K562 (cell line): Measurements from ENCODE around the gene POGZ. TPM values are rescaled to one million over a fixed set of nuclear protein-coding genes. Genes with fewer than 3 reads are reported as not detected.
A peak's percentile ranks its signal among the peaks of the same experiment; 100 is the strongest.

Source experiments
- ATF7 ChIP-seq: fragments of 450-650 bp; IDR thresholded peaks from 2 replicates; pipeline ENCODE4 v1.7.1; 2014; ENCODE audit warnings: mild to moderate bottlenecking, moderate library complexity
- CBFB ChIP-seq: sonication (generic); formaldehyde crosslinking; IDR thresholded peaks from 2 replicates; pipeline ENCODE4 v1.4.0; 2020; ENCODE audit warnings: mild to moderate bottlenecking, missing genetic modification reagents
- CEBPB ChIP-seq: fragments of 450-650 bp; IDR thresholded peaks from 2 replicates; pipeline ENCODE4 v1.6.1; 2016; ENCODE audit warnings: missing genetic modification characterization, missing compliant biosample characterization
- CREB5 ChIP-seq: fragments of 250-450 bp; sonication (Bioruptor Pico); IDR thresholded peaks from 2 replicates; pipeline ENCODE4 v1.5.0; 2020; ENCODE audit warnings: mild to moderate bottlenecking
- CTBP1 ChIP-seq: fragments of 450-650 bp; IDR thresholded peaks from 2 replicates; pipeline ENCODE4 v1.6.1; 2016; ENCODE audit warnings: borderline replicate concordance
- ETV1 ChIP-seq: fragments of 450-650 bp; conservative IDR thresholded peaks from 2 replicates; pipeline ENCODE4 v1.6.1; 2016; ENCODE audit warnings: missing genetic modification characterization, control low read depth, low read depth, missing compliant biosample characterization
- HLTF ChIP-seq: fragments of 450-650 bp; IDR thresholded peaks from 2 replicates; pipeline ENCODE4 v1.6.1; 2016
- MED1 ChIP-seq: sonication (generic); formaldehyde crosslinking; IDR thresholded peaks from 2 replicates; pipeline ENCODE4 v1.8.1; 2023; ENCODE audit warnings: missing genetic modification reagents, borderline replicate concordance
- NCOR1 ChIP-seq: fragments of 450-650 bp; IDR thresholded peaks from 2 replicates; pipeline ENCODE4 v1.6.1; 2016; ENCODE audit warnings: mild to moderate bottlenecking, moderate library complexity
- NEUROD1 ChIP-seq: fragments of 150-350 bp; IDR thresholded peaks from 2 replicates; pipeline ENCODE4 v1.6.1; 2014; ENCODE audit warnings: borderline replicate concordance, low read length, low read depth; ENCODE audit not compliant: partially characterized antibody
- NR3C1 ChIP-seq: sonication (generic); formaldehyde crosslinking; IDR thresholded peaks from 2 replicates; pipeline ENCODE4 v1.8.1; 2022; ENCODE audit warnings: missing genetic modification reagents
- NUFIP1 ChIP-seq: fragments of 450-650 bp; IDR thresholded peaks from 2 replicates; pipeline ENCODE4 v1.6.1; 2018; ENCODE audit not compliant: partially characterized antibody
- SIN3A ChIP-seq, 2 experiments: fragments of 150-350 bp in 1 of 2; IDR thresholded peaks; 2 replicates each; pipeline ENCODE4 v1.6.1; 2011 to 2016; ENCODE audit warnings: borderline replicate concordance in 2 of 2, low read depth in 2 of 2, low read length in 2 of 2, mild to moderate bottlenecking in 2 of 2, moderate library complexity in 2 of 2; ENCODE audit not compliant: control insufficient read depth in 1 of 2
- SMARCA4 ChIP-seq: fragments of 450-650 bp; IDR thresholded peaks from 2 replicates; pipeline ENCODE4 v1.6.1; 2016
- ZC3H8 ChIP-seq: fragments of 450-650 bp; IDR thresholded peaks from 2 replicates; pipeline ENCODE4 v1.6.1; 2017
- ZNF140 ChIP-seq: fragments of 250-450 bp; sonication (Bioruptor Pico); IDR thresholded peaks from 2 replicates; pipeline ENCODE4 v1.8.0; 2021; ENCODE audit warnings: moderate library complexity, mild to moderate bottlenecking, inconsistent platforms
- ZNF174 ChIP-seq: fragments of 250-450 bp; sonication (Bioruptor Pico); IDR thresholded peaks from 2 replicates; pipeline ENCODE4 v1.4.0; 2020; ENCODE audit warnings: mild to moderate bottlenecking
- polyA plus RNA-seq, 8 experiments: library from polyadenylated mRNA; depleted of rRNA in 4 of 8; stranded (reverse) in 5 of 8; unstranded in 3 of 8; fragments of >200 nt; fragmentation: Nextera tagmentation in 2 of 8; fragmentation: Illumina TruSeq in 1 of 8; extraction: Ambion mirVana in 2 of 8; extraction: Trizol in 1 of 8; gene quantifications; 2 replicates each; pipeline versions ENCODE4 v1.2.1 to v1.2.3, GENCODE V29; 2011 to 2014; ENCODE audit warnings: inconsistent platforms in 1 of 8, missing spikeins in 1 of 8
- total RNA-seq, 7 experiments: library from RNA; depleted of rRNA in 6 of 7; stranded (reverse); fragments of >200 nt in 6 of 7; fragmentation: Illumina TruSeq in 2 of 7; extraction: Trizol in 2 of 7; gene quantifications; 2 replicates each; pipeline versions ENCODE4 v1.2.1 to v1.2.3, GENCODE V29; 2011 to 2021; ENCODE audit warnings: low replicate concordance in 1 of 7
- TF ChIP-seq, protein P1 (sequence below): fragments of 250-450 bp; sonication (Bioruptor Pico); IDR thresholded peaks from 2 replicates; pipeline ENCODE4 v1.5.0; 2021; ENCODE audit warnings: mild to moderate bottlenecking, borderline replicate concordance
- TF ChIP-seq, protein P2 (sequence below), 2 experiments: fragments of 450-650 bp; formaldehyde crosslinking in 1 of 2; IDR thresholded peaks; 2 replicates each; pipeline versions ENCODE4 v1.4.0 to v1.6.1; 2014 to 2020; ENCODE audit warnings: mild to moderate bottlenecking in 2 of 2, borderline replicate concordance in 1 of 2, low read depth in 1 of 2

Gene POGZ
- total and polyA plus RNA-seq, 9 of the 15 experiments (the other 6 are each of a cell fraction or from before 2014, with no cell fraction given): 9.4 to 40.6 (median 21.6) TPM

DNA sequence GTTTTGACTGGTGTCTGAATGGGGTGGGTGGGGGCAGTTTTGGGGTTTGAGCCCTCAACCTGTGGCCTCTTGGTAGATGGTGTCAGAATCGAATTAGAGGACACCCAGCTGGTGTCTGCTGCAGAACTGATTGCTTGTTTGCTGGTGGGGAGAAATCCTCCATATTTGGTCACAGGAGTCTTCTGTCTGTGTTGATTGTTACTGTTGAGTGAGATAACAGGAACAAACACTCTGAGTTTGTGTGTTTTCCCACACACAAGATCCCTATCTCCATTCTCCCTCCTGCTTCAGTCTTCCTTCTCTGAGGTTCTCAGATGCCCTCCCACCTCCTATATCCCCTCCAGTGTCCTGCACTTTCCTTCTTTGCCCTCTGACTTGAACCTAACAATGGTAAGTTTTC, 32.8 kb upstream of the POGZ start (continued):
- TF ChIP-seq CBFB (CRISPR knock-in tag) (no peak), CREB5 (CRISPR knock-in tag) (no peak), SIN3A (IDR thresholded peaks at IDR 0.05; ENCODE audit: borderline replicate concordance in 2 of 2, control insufficient read depth in 1 of 2, low read depth in 2 of 2, low read length in 2 of 2) (no peak), ZC3H8 (no peak), CTBP1 (peak; percentile 56; the same call in 1 of the 2 replicates), ZNF174 (CRISPR knock-in tag) (no peak), NCOR1 (peak; percentile 56; the same call in 1 of the 2 replicates), ZNF140 (CRISPR knock-in tag) (no peak), MED1 (CRISPR knock-in tag) (no peak), CEBPB (tag) (no peak), NEUROD1 (no peak), ETV1 (no peak), SMARCA4 (peak; percentile 48; the same call in 1 of the 2 replicates), NR3C1 (CRISPR knock-in tag) (no peak), HLTF (no peak), NUFIP1 (no peak), ATF7 (peak; percentile 47)
- TF ChIP-seq, protein P1, sequence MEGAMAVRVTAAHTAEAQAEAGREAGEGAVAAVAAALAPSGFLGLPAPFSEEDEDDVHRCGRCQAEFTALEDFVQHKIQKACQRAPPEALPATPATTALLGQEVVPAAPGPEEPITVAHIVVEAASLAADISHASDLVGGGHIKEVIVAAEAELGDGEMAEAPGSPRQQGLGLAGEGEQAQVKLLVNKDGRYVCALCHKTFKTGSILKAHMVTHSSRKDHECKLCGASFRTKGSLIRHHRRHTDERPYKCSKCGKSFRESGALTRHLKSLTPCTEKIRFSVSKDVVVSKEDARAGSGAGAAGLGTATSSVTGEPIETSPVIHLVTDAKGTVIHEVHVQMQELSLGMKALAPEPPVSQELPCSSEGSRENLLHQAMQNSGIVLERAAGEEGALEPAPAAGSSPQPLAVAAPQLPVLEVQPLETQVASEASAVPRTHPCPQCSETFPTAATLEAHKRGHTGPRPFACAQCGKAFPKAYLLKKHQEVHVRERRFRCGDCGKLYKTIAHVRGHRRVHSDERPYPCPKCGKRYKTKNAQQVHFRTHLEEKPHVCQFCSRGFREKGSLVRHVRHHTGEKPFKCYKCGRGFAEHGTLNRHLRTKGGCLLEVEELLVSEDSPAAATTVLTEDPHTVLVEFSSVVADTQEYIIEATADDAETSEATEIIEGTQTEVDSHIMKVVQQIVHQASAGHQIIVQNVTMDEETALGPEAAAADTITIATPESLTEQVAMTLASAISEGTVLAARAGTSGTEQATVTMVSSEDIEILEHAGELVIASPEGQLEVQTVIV (CRISPR knock-in tag): no peak
- TF ChIP-seq, protein P2, sequence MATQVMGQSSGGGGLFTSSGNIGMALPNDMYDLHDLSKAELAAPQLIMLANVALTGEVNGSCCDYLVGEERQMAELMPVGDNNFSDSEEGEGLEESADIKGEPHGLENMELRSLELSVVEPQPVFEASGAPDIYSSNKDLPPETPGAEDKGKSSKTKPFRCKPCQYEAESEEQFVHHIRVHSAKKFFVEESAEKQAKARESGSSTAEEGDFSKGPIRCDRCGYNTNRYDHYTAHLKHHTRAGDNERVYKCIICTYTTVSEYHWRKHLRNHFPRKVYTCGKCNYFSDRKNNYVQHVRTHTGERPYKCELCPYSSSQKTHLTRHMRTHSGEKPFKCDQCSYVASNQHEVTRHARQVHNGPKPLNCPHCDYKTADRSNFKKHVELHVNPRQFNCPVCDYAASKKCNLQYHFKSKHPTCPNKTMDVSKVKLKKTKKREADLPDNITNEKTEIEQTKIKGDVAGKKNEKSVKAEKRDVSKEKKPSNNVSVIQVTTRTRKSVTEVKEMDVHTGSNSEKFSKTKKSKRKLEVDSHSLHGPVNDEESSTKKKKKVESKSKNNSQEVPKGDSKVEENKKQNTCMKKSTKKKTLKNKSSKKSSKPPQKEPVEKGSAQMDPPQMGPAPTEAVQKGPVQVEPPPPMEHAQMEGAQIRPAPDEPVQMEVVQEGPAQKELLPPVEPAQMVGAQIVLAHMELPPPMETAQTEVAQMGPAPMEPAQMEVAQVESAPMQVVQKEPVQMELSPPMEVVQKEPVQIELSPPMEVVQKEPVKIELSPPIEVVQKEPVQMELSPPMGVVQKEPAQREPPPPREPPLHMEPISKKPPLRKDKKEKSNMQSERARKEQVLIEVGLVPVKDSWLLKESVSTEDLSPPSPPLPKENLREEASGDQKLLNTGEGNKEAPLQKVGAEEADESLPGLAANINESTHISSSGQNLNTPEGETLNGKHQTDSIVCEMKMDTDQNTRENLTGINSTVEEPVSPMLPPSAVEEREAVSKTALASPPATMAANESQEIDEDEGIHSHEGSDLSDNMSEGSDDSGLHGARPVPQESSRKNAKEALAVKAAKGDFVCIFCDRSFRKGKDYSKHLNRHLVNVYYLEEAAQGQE (IDR thresholded peaks at IDR 0.05; ENCODE audit: borderline replicate concordance): no peak
- TF ChIP-seq, protein P2 (CRISPR knock-in tag; IDR thresholded peaks at IDR 0.05; ENCODE audit: low read depth): no peak
